GM21529 (cell line): Measurements from ENCODE around the gene TPCN1.
A peak's percentile ranks its signal among the peaks of the same experiment; 100 is the strongest.

Experiments
- ATAC-seq: cut with Tn5 transposase; IDR thresholded peaks from one replicate; pipeline ENCODE4 v1.9.1; 2021; ENCODE audit not compliant: unreplicated experiment

TPCN1 gene

GRCh38 chr12:113222730-113223531 is 1.7 kb downstream of the TPCN1 start:
- no peak for ATAC-seq

GRCh38 chr12:113224955-113225354 is 3.7 kb downstream of the TPCN1 start:
- no peak for ATAC-seq

GRCh38 chr12:113226696-113227568 is 5.7 kb downstream of the TPCN1 start:
- ATAC-seq: no peak

- ATAC-seq: no peak
Measured at GRCh38 chr12:113227686-113228391, 6.6 kb downstream of the TPCN1 start.

GRCh38 chr12:113228394-113229028 is 7.2 kb downstream of the TPCN1 start:
- ATAC-seq: no peak

- ATAC-seq: peak; percentile 3
Measured at GRCh38 chr12:113230315-113231234, 9.3 kb downstream of the TPCN1 start.

- ATAC-seq: no peak
Measured at GRCh38 chr12:113231235-113232088, 10.2 kb downstream of the TPCN1 start.

- ATAC-seq: no peak
Measured at GRCh38 chr12:113232089-113232839, 11.0 kb downstream of the TPCN1 start.

- peak; percentile 62 for ATAC-seq
Measured at GRCh38 chr12:113232840-113233585, 11.7 kb downstream of the TPCN1 start.

GRCh38 chr12:113233967-113234366 is 12.7 kb downstream of the TPCN1 start:
- no peak for ATAC-seq

GRCh38 chr12:113234483-113234882 is 13.2 kb downstream of the TPCN1 start:
- no peak for ATAC-seq

GRCh38 chr12:113235976-113236375 is 14.7 kb downstream of the TPCN1 start:
- ATAC-seq: no peak

- ATAC-seq: no peak
Measured at GRCh38 chr12:113236539-113237399, 15.5 kb downstream of the TPCN1 start.

GRCh38 chr12:113237748-113238147 is 16.5 kb downstream of the TPCN1 start:
- no peak for ATAC-seq

- ATAC-seq: no peak
Measured at GRCh38 chr12:113238309-113238708, 17.0 kb downstream of the TPCN1 start.

GRCh38 chr12:113239288-113239771 is 18.1 kb downstream of the TPCN1 start:
- no peak for ATAC-seq
